ENCODE data around the gene FHOD1. TPM values are rescaled to one million over a fixed set of nuclear protein-coding genes. Genes with fewer than 3 reads are reported as not detected.

Gene FHOD1
- total RNA-seq, result 100 to 1,000 TPM in 1 of 2 donors, 10 to 100 TPM in 1; 68.4 to 132 TPM
- 100 to 1,000 TPM; 161 to 300 (median 202) TPM for polyA plus RNA-seq (ENCODE audit: insufficient read length in 6 of 6)
- long read RNA-seq, donor 1, partial matches to known transcripts, result 70 of 78 reads
- long read RNA-seq, donor 1, other reads (novel, unspliced or antisense), result 0 of 78 reads
- long read RNA-seq, donor 2, partial matches to known transcripts, result 70 of 81 reads
- long read RNA-seq, donor 2, other reads (novel, unspliced or antisense), result 0 of 81 reads
- long read RNA-seq, donor 3, partial matches to known transcripts, result 10 of 17 reads
- long read RNA-seq, donor 3, other reads (novel, unspliced or antisense), result 0 of 17 reads
- long read RNA-seq, donor 4, partial matches to known transcripts, result 1 of 3 reads
- long read RNA-seq, donor 4, other reads (novel, unspliced or antisense), result 1 of 3 reads
- long read RNA-seq, donor 5, transcript FHOD1-203 (2 exons, 486 nt), result major isoform, 5 of 82 reads
- long read RNA-seq, donor 5, partial matches to known transcripts, result 74 of 82 reads
- long read RNA-seq, donor 5, other reads (novel, unspliced or antisense), result 0 of 82 reads
- long read RNA-seq, donor 6, transcript FHOD1-201 (22 exons, 3,990 nt), result major isoform, 6 of 41 reads
- long read RNA-seq, donor 6, partial matches to known transcripts, result 32 of 41 reads
- long read RNA-seq, donor 6, other reads (novel, unspliced or antisense), result 0 of 41 reads
- long read RNA-seq, donor 7, partial matches to known transcripts, result 16 of 20 reads
- long read RNA-seq, donor 7, other reads (novel, unspliced or antisense), result 0 of 20 reads
- long read RNA-seq, donor 8, partial matches to known transcripts, result 73 of 81 reads
- long read RNA-seq, donor 8, other reads (novel, unspliced or antisense), result 0 of 81 reads
- long read RNA-seq, donor 9, partial matches to known transcripts, result 0 of 1 reads
- long read RNA-seq, donor 9, other reads (novel, unspliced or antisense), result 0 of 1 reads
- long read RNA-seq, donor 10, partial matches to known transcripts, result 2 of 3 reads
- long read RNA-seq, donor 10, other reads (novel, unspliced or antisense), result 1 of 3 reads
- long read RNA-seq, donor 11, result 0 reads
- long read RNA-seq, donor 12, transcript FHOD1-201 (22 exons, 3,990 nt), result major isoform, 7 of 62 reads
- long read RNA-seq, donor 12, partial matches to known transcripts, result 54 of 62 reads
- long read RNA-seq, donor 12, other reads (novel, unspliced or antisense), result 0 of 62 reads

DNA sequence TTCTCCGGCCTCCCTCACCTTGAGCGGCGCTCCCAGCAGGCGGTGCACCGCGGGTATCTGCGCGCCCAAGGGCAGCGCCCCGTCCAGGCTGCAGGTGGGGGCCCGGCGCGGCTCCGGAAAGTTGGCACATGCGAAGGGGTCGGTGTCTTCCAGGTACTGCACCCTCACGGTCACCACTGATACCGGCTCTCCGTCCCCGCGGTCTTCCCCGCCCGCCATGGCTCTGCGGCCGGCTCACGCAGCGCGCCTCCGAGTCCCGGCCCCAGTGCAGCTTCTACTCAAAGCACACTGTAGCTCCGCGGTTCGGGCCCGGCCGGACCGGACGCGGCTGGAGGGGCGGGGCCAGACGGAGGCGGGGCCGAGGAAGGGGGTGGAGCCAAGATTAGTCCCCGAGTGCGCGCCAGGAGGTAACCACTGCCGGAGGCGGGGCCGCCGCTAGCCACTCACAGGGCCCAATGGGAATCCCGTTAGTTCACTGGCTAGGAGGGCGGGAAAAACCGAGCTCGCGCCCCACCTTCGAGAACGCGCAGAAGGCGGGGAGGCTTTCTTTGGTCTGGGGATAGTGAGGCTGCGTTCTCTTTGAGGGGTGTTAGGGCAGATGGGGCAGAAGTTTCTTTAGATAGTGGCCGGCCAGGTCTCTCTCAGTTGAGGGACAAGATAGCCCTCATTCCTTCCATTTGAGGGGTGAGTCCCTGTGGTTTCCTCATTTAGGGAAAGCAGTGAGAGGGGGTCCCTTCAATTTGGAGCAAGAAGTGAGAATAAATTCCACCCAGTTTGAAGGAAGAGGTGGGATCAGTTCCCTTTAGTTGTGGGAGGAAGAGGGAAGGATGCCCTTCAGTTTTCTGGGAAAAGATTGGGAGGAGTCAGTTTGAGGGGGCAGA, at the start of gene FHOD1:
Gene FHOD1 (minus strand): TSS at position 290 of the 881 bp plus-strand sequence. CDS start 71 bp downstream, at position 219.
- H3K9me3 ChIP-seq, result no peaks in the 10 kb centered on the region
- H3K4me3 ChIP-seq, result peak within 1 kb of the TSS; percentile 70 to 81
- intact Hi-C loops (cut with DNase I), result no loop called here
- H3K36me3 ChIP-seq, result no peaks in the 10 kb centered on the region
- H3K27ac ChIP-seq, result peak within 1 kb of the TSS; percentile 92 to 97
- peaks cover 0 to 34% of the 10 kb centered on the region in 2 donors for H3K27me3 ChIP-seq
- H3K4me1 ChIP-seq, result peaks cover 47 to 58% of the 10 kb centered on the region in 2 donors
- TF ChIP-seq, protein P1, sequence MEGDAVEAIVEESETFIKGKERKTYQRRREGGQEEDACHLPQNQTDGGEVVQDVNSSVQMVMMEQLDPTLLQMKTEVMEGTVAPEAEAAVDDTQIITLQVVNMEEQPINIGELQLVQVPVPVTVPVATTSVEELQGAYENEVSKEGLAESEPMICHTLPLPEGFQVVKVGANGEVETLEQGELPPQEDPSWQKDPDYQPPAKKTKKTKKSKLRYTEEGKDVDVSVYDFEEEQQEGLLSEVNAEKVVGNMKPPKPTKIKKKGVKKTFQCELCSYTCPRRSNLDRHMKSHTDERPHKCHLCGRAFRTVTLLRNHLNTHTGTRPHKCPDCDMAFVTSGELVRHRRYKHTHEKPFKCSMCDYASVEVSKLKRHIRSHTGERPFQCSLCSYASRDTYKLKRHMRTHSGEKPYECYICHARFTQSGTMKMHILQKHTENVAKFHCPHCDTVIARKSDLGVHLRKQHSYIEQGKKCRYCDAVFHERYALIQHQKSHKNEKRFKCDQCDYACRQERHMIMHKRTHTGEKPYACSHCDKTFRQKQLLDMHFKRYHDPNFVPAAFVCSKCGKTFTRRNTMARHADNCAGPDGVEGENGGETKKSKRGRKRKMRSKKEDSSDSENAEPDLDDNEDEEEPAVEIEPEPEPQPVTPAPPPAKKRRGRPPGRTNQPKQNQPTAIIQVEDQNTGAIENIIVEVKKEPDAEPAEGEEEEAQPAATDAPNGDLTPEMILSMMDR (IDR thresholded peaks at IDR 0.05), result no peak
- ATAC-seq (peak; percentile 84), DNase-seq (peak; percentile 90 to 100 (median 97))

DNA sequence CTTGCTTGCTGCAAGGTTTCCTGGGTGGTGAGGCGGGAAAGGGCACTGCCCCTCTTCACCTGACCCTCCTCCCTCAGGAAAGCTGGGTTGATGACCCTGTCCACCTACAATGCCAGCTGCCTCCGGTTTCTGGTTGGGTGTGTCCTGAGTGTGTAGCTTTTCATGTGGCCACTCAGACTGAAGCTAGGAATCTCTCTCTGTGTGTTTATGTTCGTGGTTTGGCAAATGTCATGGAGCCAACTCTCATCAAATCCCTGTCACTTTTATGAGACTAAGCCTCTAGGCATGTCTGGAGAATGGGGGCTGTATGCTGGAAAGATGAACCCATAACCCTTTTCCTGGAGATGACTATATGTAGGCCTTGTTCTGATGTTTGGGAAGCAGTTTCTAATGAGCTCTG, 49.1 kb upstream of the FHOD1 start:
- Histone ChIP-seq H3K27ac (no peak overlapping the region), H3K4me3 (no peak overlapping the region), H3K4me1 (no peaks in the 10 kb centered on the region), H3K27me3 (no peaks in the 10 kb centered on the region), H3K36me3 (no peaks in the 10 kb centered on the region), H3K9me3 (no peaks in the 10 kb centered on the region)
- DNase-seq, result no peak
- ATAC-seq, result peak; percentile 51
- intact Hi-C loops (cut with DNase I), result no loop called here
- TF ChIP-seq, protein P1 (IDR thresholded peaks at IDR 0.05), result no peak

DNA sequence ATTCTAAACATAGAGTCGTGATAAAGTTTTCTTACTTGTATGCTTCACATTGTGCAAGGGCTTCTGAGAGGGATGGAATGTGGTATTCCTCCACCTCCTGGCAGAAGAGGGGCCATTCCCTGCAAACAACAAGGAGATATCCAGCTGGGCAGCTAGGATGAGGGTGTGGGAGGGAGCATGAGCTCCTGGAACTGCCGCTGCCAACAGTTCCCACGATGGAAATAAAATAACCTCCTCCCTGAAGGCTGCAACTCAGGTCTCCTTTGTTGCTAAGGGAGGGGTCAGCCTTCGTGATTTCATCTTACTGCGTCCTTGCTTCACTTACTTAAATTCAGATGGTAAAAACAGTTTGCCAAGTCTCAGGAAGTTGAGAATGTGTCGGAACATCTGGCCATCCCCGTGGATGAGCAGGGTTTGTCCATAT, 47.7 kb upstream of the FHOD1 start:
- no peaks in the 10 kb centered on the region for H3K9me3 ChIP-seq
- H3K4me1 ChIP-seq, result no peaks in the 10 kb centered on the region
- intact Hi-C loops (cut with DNase I), result no loop called here
- no peak for ATAC-seq
- no peak overlapping the region for H3K27ac ChIP-seq
- H3K27me3 ChIP-seq, result no peaks in the 10 kb centered on the region
- no peaks in the 10 kb centered on the region for H3K36me3 ChIP-seq
- H3K4me3 ChIP-seq, result no peak overlapping the region
- no peak for DNase-seq
- TF ChIP-seq, protein P1 (IDR thresholded peaks at IDR 0.05), result no peak

DNA sequence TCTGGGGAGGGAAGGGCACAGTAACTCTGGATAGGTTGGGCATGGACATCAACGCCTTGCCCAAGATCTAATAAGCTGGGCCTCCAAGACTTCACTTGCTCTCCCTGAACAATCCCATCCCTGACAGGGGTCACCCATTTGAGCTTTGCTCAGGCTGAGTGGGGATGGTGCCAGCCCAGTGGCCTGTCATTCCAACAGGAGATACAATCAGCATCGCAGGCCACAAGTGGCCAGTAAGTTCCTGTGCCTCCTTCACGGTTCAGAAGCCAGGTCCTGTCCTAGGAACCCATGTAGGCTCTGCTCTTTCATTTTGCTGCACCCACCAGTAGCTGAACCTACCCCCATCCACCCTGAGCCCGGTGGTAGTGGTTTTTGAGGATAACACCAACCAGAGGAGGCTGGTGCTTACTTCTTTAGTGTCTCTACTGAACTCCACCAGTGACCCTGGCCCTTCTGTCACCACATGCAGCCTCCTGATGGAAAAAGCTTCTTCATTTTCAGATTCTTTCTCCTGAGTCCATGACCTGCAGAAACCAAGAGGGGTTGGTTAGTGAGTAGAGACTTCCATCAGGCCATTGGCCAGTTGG, 47.0 kb upstream of the FHOD1 start:
- TF ChIP-seq, protein P1 (IDR thresholded peaks at IDR 0.05), result no peak
- DNase-seq (no peak), ATAC-seq (no peak)
- H3K9me3 ChIP-seq, result no peaks in the 10 kb centered on the region
- no peaks in the 10 kb centered on the region for H3K27me3 ChIP-seq
- H3K4me1 ChIP-seq, result no peaks in the 10 kb centered on the region
- no peak overlapping the region for H3K4me3 ChIP-seq
- H3K36me3 ChIP-seq, result no peaks in the 10 kb centered on the region
- intact Hi-C loops (cut with DNase I), result no loop called here
- no peak overlapping the region for H3K27ac ChIP-seq

Measured in left lung (tissue), 14 donors.